ENCODE data around the gene GPRC5B.

- TF ChIP-seq CTCF (conservative IDR thresholded peaks at IDR 0.05) (no peak), ZFX (IDR thresholded peaks at IDR 0.05) (no peak)
Measured at GRCh38 chr16:19844945-19845641, 39.6 kb downstream of the GPRC5B start.
